ENCODE measurements around the gene NME3. TPM values are rescaled to one million over a fixed set of nuclear protein-coding genes. Genes with fewer than 3 reads are reported as not detected.

The NME3 gene
- total RNA-seq, 1 experiment from 2014 or later = 76.9 TPM

DNA sequence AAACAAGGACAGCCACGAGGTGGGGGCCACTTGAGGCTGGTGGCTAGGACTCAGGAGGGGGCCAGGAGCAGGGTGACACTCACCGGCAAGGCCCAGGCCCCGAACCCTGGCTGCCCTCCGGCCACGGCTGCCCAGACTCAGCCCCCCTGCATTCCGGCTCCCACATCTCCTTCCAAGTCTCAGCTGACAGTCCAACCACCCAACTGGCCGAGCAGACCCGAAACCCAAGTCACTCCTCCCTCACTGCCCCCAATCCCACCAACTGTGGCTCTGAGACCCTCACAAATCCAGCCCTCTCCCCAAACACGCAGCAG lies 45.9 kb upstream of the NME3 start:
- Histone ChIP-seq H3K79me1 (ENCODE audit: insufficient read depth, low read depth, low read length, poor library complexity, severe bottlenecking) (no peaks in the 10 kb centered on the region), H3K14ac (ENCODE audit: insufficient read depth, low read length) (no peak overlapping the region), H2BK120ac (ENCODE audit: low read depth, low read length, poor library complexity, severe bottlenecking) (no peak overlapping the region), H2BK12ac (ENCODE audit: insufficient read length, low read depth, low read length) (no peak overlapping the region), H3K9ac (ENCODE audit: extremely low read depth, insufficient read length, low read length) (no peak overlapping the region), H3K27ac (ENCODE audit: insufficient read length, low read depth, low read length) (no peak overlapping the region), H2BK5ac (ENCODE audit: insufficient read length, low read length) (no peak overlapping the region), H3K23ac (ENCODE audit: insufficient read length, low read depth, low read length) (no peak overlapping the region), H2AFZ (ENCODE audit: low read length) (no peak overlapping the region), H2BK15ac (ENCODE audit: low read depth, low read length) (no peak overlapping the region), H3K27me3 (ENCODE audit: insufficient read depth, low read length) (no peaks in the 10 kb centered on the region), H2BK20ac (ENCODE audit: low read depth, low read length, poor library complexity, severe bottlenecking) (no peak overlapping the region), H4K20me1 (ENCODE audit: control insufficient read depth, insufficient read depth, insufficient read length) (no peaks in the 10 kb centered on the region), H3K56ac (ENCODE audit: insufficient read length, low read depth, low read length) (no peak overlapping the region), H3K18ac (ENCODE audit: insufficient read length, low read depth, low read length) (no peak overlapping the region), H3K4me2 (ENCODE audit: insufficient read depth, insufficient read length, low read length) (no peak overlapping the region), H2AK5ac (ENCODE audit: insufficient read length, low read length) (no peak overlapping the region), H4K8ac (replicated peaks; ENCODE audit: insufficient read length, low read depth, low read length) (no peak overlapping the region), H3K23me2 (ENCODE audit: insufficient read length, low read depth, low read length, poor library complexity, severe bottlenecking) (no peaks in the 10 kb centered on the region), H3K4me1 (ENCODE audit: insufficient read depth, low read length) (no peaks in the 10 kb centered on the region), H3T11ph (ENCODE audit: low read length) (no peak overlapping the region), H4K91ac (ENCODE audit: insufficient read length, low read depth, low read length) (no peak overlapping the region), H3K9me3 (ENCODE audit: control insufficient read depth, low read depth, low read length) (no peaks in the 10 kb centered on the region), H3K79me2 (ENCODE audit: insufficient read depth, low read length) (no peaks in the 10 kb centered on the region), H3K4ac (ENCODE audit: low read depth, low read length) (no peak overlapping the region), H4K5ac (ENCODE audit: insufficient read length, low read depth, low read length) (no peak overlapping the region)
- DNase-seq = no peak
- H3K9me3 Mint-ChIP-seq = no peaks in the 10 kb centered on the region
- no CpG with 5 or more reads among the region's 9 CpGs for WGBS (ENCODE audit: extremely low coverage, insufficient read length, low lambda C conversion rate)
- H3K4me3 Mint-ChIP-seq = no peak overlapping the region; a peak in 1 of 5 replicates
- H3K4me1 Mint-ChIP-seq = peaks cover 0 to 3% of the 10 kb centered on the region in 2 experiments; a peak in 2 of 4 replicates
- H3K36me3 Mint-ChIP-seq (ENCODE audit: insufficient read depth in 1 of 3, low read depth in 3 of 3) = peaks cover 4 to 17% (median 16%) of the 10 kb centered on the region in 3 experiments; a peak in 6 of 7 replicates
- H3K27ac Mint-ChIP-seq = 0 out of 7 replicates have a peak overlapping the region, but pooled peaks of 1 of the 3 experiments have one; percentile 40
- TF ChIP-seq, protein P1, sequence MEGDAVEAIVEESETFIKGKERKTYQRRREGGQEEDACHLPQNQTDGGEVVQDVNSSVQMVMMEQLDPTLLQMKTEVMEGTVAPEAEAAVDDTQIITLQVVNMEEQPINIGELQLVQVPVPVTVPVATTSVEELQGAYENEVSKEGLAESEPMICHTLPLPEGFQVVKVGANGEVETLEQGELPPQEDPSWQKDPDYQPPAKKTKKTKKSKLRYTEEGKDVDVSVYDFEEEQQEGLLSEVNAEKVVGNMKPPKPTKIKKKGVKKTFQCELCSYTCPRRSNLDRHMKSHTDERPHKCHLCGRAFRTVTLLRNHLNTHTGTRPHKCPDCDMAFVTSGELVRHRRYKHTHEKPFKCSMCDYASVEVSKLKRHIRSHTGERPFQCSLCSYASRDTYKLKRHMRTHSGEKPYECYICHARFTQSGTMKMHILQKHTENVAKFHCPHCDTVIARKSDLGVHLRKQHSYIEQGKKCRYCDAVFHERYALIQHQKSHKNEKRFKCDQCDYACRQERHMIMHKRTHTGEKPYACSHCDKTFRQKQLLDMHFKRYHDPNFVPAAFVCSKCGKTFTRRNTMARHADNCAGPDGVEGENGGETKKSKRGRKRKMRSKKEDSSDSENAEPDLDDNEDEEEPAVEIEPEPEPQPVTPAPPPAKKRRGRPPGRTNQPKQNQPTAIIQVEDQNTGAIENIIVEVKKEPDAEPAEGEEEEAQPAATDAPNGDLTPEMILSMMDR (conservative IDR thresholded peaks at IDR 0.05) = no peak
- H3K27me3 Mint-ChIP-seq (ENCODE audit: low read depth) = no peaks in the 10 kb centered on the region; the same call in 1 of the 2 replicates

Data from H9 (cell line).